GM12878 (cell line): ENCODE measurements around the gene FAM193B. TPM values are rescaled to one million over a fixed set of nuclear protein-coding genes. Genes with fewer than 3 reads are reported as not detected.

Source experiments
- ATAC-seq: fragments of 200-7000 bp; cut with Tn5 transposase; 3 replicates; pipeline ENCODE4 v1.9.1; 2020; ENCODE audit warnings: mild to moderate bottlenecking, moderate library complexity
- BruUV-seq: library from RNA; stranded (reverse); fragments of 400-500 nt; replicated peaks from 2 replicates; lab custom pipeline; 2021; lab: Mats Ljungman, UMichigan
- CTCF ChIA-PET: fragments of 300-600 bp; sonication (Branson Sonifier 250); formaldehyde crosslinking; extraction: SDS; loops from one replicate; lab custom pipeline; 2021; ENCODE audit warnings: inconsistent platforms; lab: Yijun Ruan, JAX
- POLR2A ChIA-PET: fragments of 350-600 bp; formaldehyde crosslinking; extraction: SDS; loops from one replicate; lab custom pipeline; 2021; ENCODE audit warnings: inconsistent platforms; lab: Charles Lee
- RAD21 ChIA-PET: fragments of 300-600 bp; sonication (Branson Sonifier 250); formaldehyde crosslinking; loops from one replicate; lab custom pipeline; 2023; ENCODE audit warnings: antibody characterized with exemption; ENCODE audit not compliant: unreplicated experiment; lab: Charles Lee
- SMC1A ChIA-PET: fragments of 300-600 bp; sonication (Branson Sonifier 250); formaldehyde crosslinking; loops from one replicate; lab custom pipeline; 2023; ENCODE audit not compliant: unreplicated experiment, uncharacterized antibody; lab: Charles Lee
- DNase-seq: peaks from one replicate; pipeline ENCODE4 v3.0.0-alpha.2; 2011; ENCODE audit warnings: low read depth, low spot score
- FAIRE-seq: peaks from 3 replicates; lab custom pipeline; 2011; peaks lifted over from hg19 to GRCh38; lab: Jason Lieb, UNC
- H2AFZ ChIP-seq: 2 replicates; pipeline ENCODE4 v1.6.0; 2011; ENCODE audit warnings: low read depth, low read length, control low read depth; ENCODE audit not compliant: control insufficient read depth
- H3K27ac ChIP-seq: 2 replicates; pipeline ENCODE4 v1.5.1; 2011; ENCODE audit warnings: control low read depth; ENCODE audit not compliant: control insufficient read depth, insufficient read depth
- H3K27me3 ChIP-seq, 2 experiments: replicated peaks in 1 of 2; 2 replicates each; pipeline versions ENCODE4 v1.6.0 to v1.6.1; 2011; ENCODE audit warnings: low read length in 1 of 2; ENCODE audit not compliant: control insufficient read depth in 2 of 2, insufficient read depth in 2 of 2
- H3K36me3 ChIP-seq, 2 experiments: 2 replicates each; pipeline ENCODE4 v1.5.1; 2011; ENCODE audit warnings: low read length in 1 of 2; ENCODE audit not compliant: control insufficient read depth in 2 of 2, insufficient read depth in 2 of 2
- H3K4me1 ChIP-seq: 2 replicates; pipeline ENCODE4 v1.6.1; 2011; ENCODE audit warnings: mild to moderate bottlenecking, low read length, moderate library complexity, mixed read lengths; ENCODE audit not compliant: control insufficient read depth, insufficient read depth
- H3K4me2 ChIP-seq: 2 replicates; pipeline ENCODE4 v1.6.0; 2011; ENCODE audit warnings: control low read depth; ENCODE audit not compliant: control insufficient read depth, insufficient read depth
- H3K4me3 ChIP-seq: fragments of 200-600 bp; sonication (generic); 2 replicates; pipeline ENCODE4 v1.5.1; 2016
- H3K79me2 ChIP-seq: 2 replicates; pipeline ENCODE4 v1.6.0; 2011; ENCODE audit warnings: low read length; ENCODE audit not compliant: control insufficient read depth, insufficient read depth
- H3K9ac ChIP-seq: 2 replicates; pipeline ENCODE4 v1.8.0; 2011; ENCODE audit warnings: low read length, control low read depth, mixed read lengths; ENCODE audit not compliant: control insufficient read depth, insufficient read depth
- H3K9me3 ChIP-seq: replicated peaks from 3 replicates; pipeline ENCODE4 v1.5.1; 2011; ENCODE audit warnings: mild to moderate bottlenecking, low read length; ENCODE audit not compliant: control insufficient read depth, insufficient read depth
- H4K20me1 ChIP-seq: 2 replicates; pipeline ENCODE4 v1.6.0; 2011; ENCODE audit not compliant: control insufficient read depth, insufficient read depth
- CHD2 ChIP-seq: IDR thresholded peaks from 2 replicates; pipeline ENCODE4 v1.6.1; 2011; ENCODE audit warnings: low read depth, low read length, improper control_type of control experiment, borderline replicate concordance
- CREM ChIP-seq: IDR thresholded peaks from 2 replicates; pipeline ENCODE4 v1.6.1; 2014; ENCODE audit warnings: antibody characterized with exemption, low read depth
- KLF5 ChIP-seq: fragments of 450-650 bp; IDR thresholded peaks from 2 replicates; pipeline ENCODE4 v1.6.1; 2014; ENCODE audit warnings: mild to moderate bottlenecking; ENCODE audit not compliant: partially characterized antibody
- PML ChIP-seq: IDR thresholded peaks from 2 replicates; pipeline ENCODE4 v1.6.1; 2012; ENCODE audit warnings: low read length, inconsistent platforms
- POLR2AphosphoS2 ChIP-seq: IDR thresholded peaks from 2 replicates; pipeline ENCODE4 v1.6.1; 2011; ENCODE audit warnings: low read depth, mild to moderate bottlenecking, low read length, improper control_type of control experiment, moderate library complexity
- SREBF1 ChIP-seq: IDR thresholded peaks from 2 replicates; pipeline ENCODE4 v1.6.1; 2012; ENCODE audit warnings: mild to moderate bottlenecking, low read length
- SUPT20H ChIP-seq: IDR thresholded peaks from 2 replicates; pipeline ENCODE4 v1.6.1; 2011; ENCODE audit warnings: low read depth, mild to moderate bottlenecking, low read length, moderate library complexity, borderline replicate concordance; ENCODE audit not compliant: control insufficient read depth
- ZBED1 ChIP-seq: IDR thresholded peaks from 2 replicates; pipeline ENCODE4 v1.6.1; 2016; ENCODE audit warnings: borderline replicate concordance
- WGBS: methylation state at CpG from one replicate; pipeline ENCODE4 v1.1.6; 2016; ENCODE audit warnings: low lambda C conversion rate; ENCODE audit not compliant: insufficient replicate concordance, insufficient coverage; ENCODE audit errors: missing lambda C conversion rate; 5-methylcytosine and 5-hydroxymethylcytosine counted together
- in situ Hi-C: fragments of 300-500 bp; cut with MboI; formaldehyde crosslinking; loops from 9 replicates; pipeline ENCODE4 v1.14.3; 2018; ENCODE audit warnings: mixed read lengths
- intact Hi-C: fragments of 100-400 bp; cut with micrococcal nuclease; formaldehyde crosslinking; loops from one replicate; pipeline ENCODE4 v1.14.2; 2022; ENCODE audit not compliant: unreplicated experiment
- polyA plus RNA-seq, 11 experiments: library from polyadenylated mRNA; depleted of rRNA in 4 of 11; unstranded in 6 of 11; stranded (reverse) in 5 of 11; fragments of >200 nt; fragmentation: Nextera tagmentation in 4 of 11; fragmentation: Illumina TruSeq in 1 of 11; extraction: Ambion mirVana in 4 of 11; extraction: Trizol in 1 of 11; gene quantifications; 1 replicate in 1 of 11; 2 replicates in 10 of 11; pipeline versions ENCODE4 v1.2.1 to v1.2.3, GENCODE V29; 2011 to 2016; ENCODE audit warnings: inconsistent platforms in 2 of 11, missing spikeins in 2 of 11, low read depth in 1 of 11
- total RNA-seq, 4 experiments: library from RNA; depleted of rRNA in 3 of 4; stranded (reverse); fragments of >200 nt in 3 of 4; fragmentation: Illumina TruSeq in 1 of 4; extraction: Trizol in 1 of 4; gene quantifications; 2 replicates each; pipeline versions ENCODE4 v1.2.1 to v1.2.3, GENCODE V29; 2013 to 2021
- TF ChIP-seq, protein P1 (sequence below): fragments of 450-650 bp; IDR thresholded peaks from 2 replicates; pipeline ENCODE4 v1.6.1; 2016; ENCODE audit warnings: mild to moderate bottlenecking
- TF ChIP-seq, protein P2 (sequence below): fragments of 450-650 bp; IDR thresholded peaks from 2 replicates; pipeline ENCODE4 v1.6.1; 2017; ENCODE audit warnings: mild to moderate bottlenecking
- TF ChIP-seq, protein P3 (sequence below): fragments of 450-650 bp; formaldehyde crosslinking; IDR thresholded peaks from 2 replicates; pipeline ENCODE4 v1.4.0; 2020; ENCODE audit warnings: mild to moderate bottlenecking, moderate library complexity
- TF ChIP-seq, protein P4 (sequence below): fragments of 450-650 bp; IDR thresholded peaks from 2 replicates; pipeline ENCODE4 v1.6.1; 2016; ENCODE audit warnings: mild to moderate bottlenecking, moderate library complexity, borderline replicate concordance

FAM193B gene
- total and polyA plus RNA-seq, 10 of the 15 experiments (the other 5 are each of a cell fraction or from before 2014, with no cell fraction given), result 3.3 to 47.0 (median 25.1) TPM

DNA sequence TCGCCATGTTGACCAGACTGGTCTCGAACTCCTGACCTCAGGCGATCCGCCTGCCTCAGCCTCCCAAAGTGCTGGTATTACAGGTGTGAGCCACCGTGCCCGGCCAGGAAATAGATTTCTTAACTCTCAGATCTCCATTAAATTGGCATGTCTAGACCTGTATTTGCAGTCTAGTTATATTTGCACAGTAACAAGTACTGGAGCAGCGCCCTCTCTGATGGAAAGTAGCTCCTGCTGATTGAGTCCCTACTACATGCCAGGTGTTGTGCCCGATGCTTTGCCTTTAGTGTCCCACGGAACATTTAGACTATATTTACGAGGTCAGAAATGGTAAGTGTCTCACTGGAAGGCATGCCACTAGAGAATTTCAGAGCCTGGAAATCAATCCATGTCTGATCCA, 21.8 kb upstream of the FAM193B start:
- no peaks in the 10 kb centered on the region for H4K20me1 ChIP-seq
- H2AFZ ChIP-seq, result no peak overlapping the region
- ChIA-PET POLR2A (no interaction called here), CTCF (interaction anchor here (0.6 kb wide), 1 partner anchor 107 kb away, joined by 3 read pairs; no protein-coding TSS in a partner anchor), SMC1A (interaction anchor here (0.7 kb wide), 1 partner anchor 139 kb away, joined by 3 read pairs; no protein-coding TSS in a partner anchor), RAD21 (no interaction called here)
- WGBS, result 47% methylated on average over 10 of the region's 10 CpGs
- in situ Hi-C loops, result no loop called here
- no peak for DNase-seq
- H3K79me2 ChIP-seq, result no peaks in the 10 kb centered on the region
- FAIRE-seq, result no peak
- intact Hi-C loops, result no loop called here
- H3K36me3 ChIP-seq, result no peaks in the 10 kb centered on the region
- H3K9me3 ChIP-seq, result no peaks in the 10 kb centered on the region
- no peak for ATAC-seq
- no TSS peak for BruUV-seq
- H3K9ac ChIP-seq, result no peak overlapping the region
- no peak overlapping the region for H3K27ac ChIP-seq
- H3K4me3 ChIP-seq, result no peak overlapping the region
- no peaks in the 10 kb centered on the region for H3K4me1 ChIP-seq
- H3K27me3 ChIP-seq, result no peaks in the 10 kb centered on the region
- no peak overlapping the region for H3K4me2 ChIP-seq
- TF ChIP-seq POLR2AphosphoS2 (no peak), KLF5 (no peak), PML (no peak), CREM (no peak), SUPT20H (no peak), CHD2 (no peak), ZBED1 (no peak), SREBF1 (no peak)
- TF ChIP-seq, protein P1, sequence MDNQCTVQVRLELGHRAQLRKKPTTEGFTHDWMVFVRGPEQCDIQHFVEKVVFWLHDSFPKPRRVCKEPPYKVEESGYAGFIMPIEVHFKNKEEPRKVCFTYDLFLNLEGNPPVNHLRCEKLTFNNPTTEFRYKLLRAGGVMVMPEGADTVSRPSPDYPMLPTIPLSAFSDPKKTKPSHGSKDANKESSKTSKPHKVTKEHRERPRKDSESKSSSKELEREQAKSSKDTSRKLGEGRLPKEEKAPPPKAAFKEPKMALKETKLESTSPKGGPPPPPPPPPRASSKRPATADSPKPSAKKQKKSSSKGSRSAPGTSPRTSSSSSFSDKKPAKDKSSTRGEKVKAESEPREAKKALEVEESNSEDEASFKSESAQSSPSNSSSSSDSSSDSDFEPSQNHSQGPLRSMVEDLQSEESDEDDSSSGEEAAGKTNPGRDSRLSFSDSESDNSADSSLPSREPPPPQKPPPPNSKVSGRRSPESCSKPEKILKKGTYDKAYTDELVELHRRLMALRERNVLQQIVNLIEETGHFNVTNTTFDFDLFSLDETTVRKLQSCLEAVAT, result no peak
- TF ChIP-seq, protein P2, sequence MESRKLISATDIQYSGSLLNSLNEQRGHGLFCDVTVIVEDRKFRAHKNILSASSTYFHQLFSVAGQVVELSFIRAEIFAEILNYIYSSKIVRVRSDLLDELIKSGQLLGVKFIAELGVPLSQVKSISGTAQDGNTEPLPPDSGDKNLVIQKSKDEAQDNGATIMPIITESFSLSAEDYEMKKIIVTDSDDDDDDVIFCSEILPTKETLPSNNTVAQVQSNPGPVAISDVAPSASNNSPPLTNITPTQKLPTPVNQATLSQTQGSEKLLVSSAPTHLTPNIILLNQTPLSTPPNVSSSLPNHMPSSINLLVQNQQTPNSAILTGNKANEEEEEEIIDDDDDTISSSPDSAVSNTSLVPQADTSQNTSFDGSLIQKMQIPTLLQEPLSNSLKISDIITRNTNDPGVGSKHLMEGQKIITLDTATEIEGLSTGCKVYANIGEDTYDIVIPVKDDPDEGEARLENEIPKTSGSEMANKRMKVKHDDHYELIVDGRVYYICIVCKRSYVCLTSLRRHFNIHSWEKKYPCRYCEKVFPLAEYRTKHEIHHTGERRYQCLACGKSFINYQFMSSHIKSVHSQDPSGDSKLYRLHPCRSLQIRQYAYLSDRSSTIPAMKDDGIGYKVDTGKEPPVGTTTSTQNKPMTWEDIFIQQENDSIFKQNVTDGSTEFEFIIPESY, result no peak
- TF ChIP-seq, protein P3, sequence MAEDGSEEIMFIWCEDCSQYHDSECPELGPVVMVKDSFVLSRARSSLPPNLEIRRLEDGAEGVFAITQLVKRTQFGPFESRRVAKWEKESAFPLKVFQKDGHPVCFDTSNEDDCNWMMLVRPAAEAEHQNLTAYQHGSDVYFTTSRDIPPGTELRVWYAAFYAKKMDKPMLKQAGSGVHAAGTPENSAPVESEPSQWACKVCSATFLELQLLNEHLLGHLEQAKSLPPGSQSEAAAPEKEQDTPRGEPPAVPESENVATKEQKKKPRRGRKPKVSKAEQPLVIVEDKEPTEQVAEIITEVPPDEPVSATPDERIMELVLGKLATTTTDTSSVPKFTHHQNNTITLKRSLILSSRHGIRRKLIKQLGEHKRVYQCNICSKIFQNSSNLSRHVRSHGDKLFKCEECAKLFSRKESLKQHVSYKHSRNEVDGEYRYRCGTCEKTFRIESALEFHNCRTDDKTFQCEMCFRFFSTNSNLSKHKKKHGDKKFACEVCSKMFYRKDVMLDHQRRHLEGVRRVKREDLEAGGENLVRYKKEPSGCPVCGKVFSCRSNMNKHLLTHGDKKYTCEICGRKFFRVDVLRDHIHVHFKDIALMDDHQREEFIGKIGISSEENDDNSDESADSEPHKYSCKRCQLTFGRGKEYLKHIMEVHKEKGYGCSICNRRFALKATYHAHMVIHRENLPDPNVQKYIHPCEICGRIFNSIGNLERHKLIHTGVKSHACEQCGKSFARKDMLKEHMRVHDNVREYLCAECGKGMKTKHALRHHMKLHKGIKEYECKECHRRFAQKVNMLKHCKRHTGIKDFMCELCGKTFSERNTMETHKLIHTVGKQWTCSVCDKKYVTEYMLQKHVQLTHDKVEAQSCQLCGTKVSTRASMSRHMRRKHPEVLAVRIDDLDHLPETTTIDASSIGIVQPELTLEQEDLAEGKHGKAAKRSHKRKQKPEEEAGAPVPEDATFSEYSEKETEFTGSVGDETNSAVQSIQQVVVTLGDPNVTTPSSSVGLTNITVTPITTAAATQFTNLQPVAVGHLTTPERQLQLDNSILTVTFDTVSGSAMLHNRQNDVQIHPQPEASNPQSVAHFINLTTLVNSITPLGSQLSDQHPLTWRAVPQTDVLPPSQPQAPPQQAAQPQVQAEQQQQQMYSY (CRISPR knock-in tag), result no peak
- TF ChIP-seq, protein P4, sequence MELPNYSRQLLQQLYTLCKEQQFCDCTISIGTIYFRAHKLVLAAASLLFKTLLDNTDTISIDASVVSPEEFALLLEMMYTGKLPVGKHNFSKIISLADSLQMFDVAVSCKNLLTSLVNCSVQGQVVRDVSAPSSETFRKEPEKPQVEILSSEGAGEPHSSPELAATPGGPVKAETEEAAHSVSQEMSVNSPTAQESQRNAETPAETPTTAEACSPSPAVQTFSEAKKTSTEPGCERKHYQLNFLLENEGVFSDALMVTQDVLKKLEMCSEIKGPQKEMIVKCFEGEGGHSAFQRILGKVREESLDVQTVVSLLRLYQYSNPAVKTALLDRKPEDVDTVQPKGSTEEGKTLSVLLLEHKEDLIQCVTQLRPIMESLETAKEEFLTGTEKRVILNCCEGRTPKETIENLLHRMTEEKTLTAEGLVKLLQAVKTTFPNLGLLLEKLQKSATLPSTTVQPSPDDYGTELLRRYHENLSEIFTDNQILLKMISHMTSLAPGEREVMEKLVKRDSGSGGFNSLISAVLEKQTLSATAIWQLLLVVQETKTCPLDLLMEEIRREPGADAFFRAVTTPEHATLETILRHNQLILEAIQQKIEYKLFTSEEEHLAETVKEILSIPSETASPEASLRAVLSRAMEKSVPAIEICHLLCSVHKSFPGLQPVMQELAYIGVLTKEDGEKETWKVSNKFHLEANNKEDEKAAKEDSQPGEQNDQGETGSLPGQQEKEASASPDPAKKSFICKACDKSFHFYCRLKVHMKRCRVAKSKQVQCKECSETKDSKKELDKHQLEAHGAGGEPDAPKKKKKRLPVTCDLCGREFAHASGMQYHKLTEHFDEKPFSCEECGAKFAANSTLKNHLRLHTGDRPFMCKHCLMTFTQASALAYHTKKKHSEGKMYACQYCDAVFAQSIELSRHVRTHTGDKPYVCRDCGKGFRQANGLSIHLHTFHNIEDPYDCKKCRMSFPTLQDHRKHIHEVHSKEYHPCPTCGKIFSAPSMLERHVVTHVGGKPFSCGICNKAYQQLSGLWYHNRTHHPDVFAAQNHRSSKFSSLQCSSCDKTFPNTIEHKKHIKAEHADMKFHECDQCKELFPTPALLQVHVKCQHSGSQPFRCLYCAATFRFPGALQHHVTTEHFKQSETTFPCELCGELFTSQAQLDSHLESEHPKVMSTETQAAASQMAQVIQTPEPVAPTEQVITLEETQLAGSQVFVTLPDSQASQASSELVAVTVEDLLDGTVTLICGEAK, result no peak
